Spleen (tissue), 11 donors: ENCODE results near the gene RNF130. TPM values are rescaled to one million over a fixed set of nuclear protein-coding genes. Genes with fewer than 3 reads are reported as not detected.

Experiments
- DNase-seq: peaks from one replicate; pipeline ENCODE4 v3.0.0-alpha.2; 2020
- H3K27ac ChIP-seq, 8 donors: fragments of 200-600 bp; sonication (generic) in 7 of 8; 1 replicate in 4 of 8; 2 replicates in 4 of 8; pipeline versions ENCODE4 v1.5.0 to v1.8.0; 2016 to 2021; ENCODE audit warnings: inconsistent platforms in 4 of 8, mild to moderate bottlenecking in 4 of 8, moderate library complexity in 1 of 8
- H3K27me3 ChIP-seq, 7 donors: fragments of 200-600 bp; sonication (generic) in 6 of 7; replicated peaks in 1 of 7; 1 replicate in 4 of 7; 2 replicates in 3 of 7; pipeline versions ENCODE4 v1.5.0 to v1.8.0; 2016 to 2021; ENCODE audit warnings: inconsistent platforms in 3 of 7, mild to moderate bottlenecking in 1 of 7
- H3K36me3 ChIP-seq, 6 donors: fragments of 200-600 bp; sonication (generic) in 5 of 6; 1 replicate in 4 of 6; 2 replicates in 2 of 6; pipeline versions ENCODE4 v1.5.0 to v1.8.0; 2016 to 2021; ENCODE audit warnings: inconsistent platforms in 2 of 6
- H3K4me1 ChIP-seq, 6 donors: fragments of 200-600 bp; sonication (generic) in 5 of 6; 1 replicate in 3 of 6; 2 replicates in 3 of 6; pipeline versions ENCODE4 v1.5.0 to v1.8.0; 2016 to 2021; ENCODE audit warnings: inconsistent platforms in 3 of 6
- H3K4me3 ChIP-seq, 8 donors: fragments of 200-600 bp; sonication (generic) in 7 of 8; 1 replicate in 4 of 8; 2 replicates in 4 of 8; pipeline versions ENCODE4 v1.5.0 to v1.8.0; 2016 to 2021; ENCODE audit warnings: inconsistent platforms in 4 of 8, mild to moderate bottlenecking in 4 of 8, moderate library complexity in 2 of 8
- H3K9me3 ChIP-seq, 8 donors: fragments of 200-600 bp; sonication (generic) in 7 of 8; 1 replicate in 4 of 8; 2 replicates in 4 of 8; pipeline versions ENCODE4 v1.5.0 to v1.8.0; 2016 to 2021; ENCODE audit warnings: inconsistent platforms in 4 of 8
- CTCF ChIP-seq, 11 experiments: fragments of 200-600 bp in 7 of 11; fragments of 450-650 bp in 4 of 11; sonication (generic) in 4 of 11; IDR thresholded peaks in 8 of 11; conservative IDR thresholded peaks in 3 of 11; 1 replicate in 7 of 11; 2 replicates in 4 of 11; pipeline versions ENCODE4 v1.4.0 to v1.8.0; 2016 to 2021; ENCODE audit warnings: antibody characterized with exemption in 11 of 11, inconsistent platforms in 4 of 11, mild to moderate bottlenecking in 1 of 11
- POLR2A ChIP-seq, 3 donors: fragments of 450-650 bp; IDR thresholded peaks; one replicate each; pipeline ENCODE4 v1.5.1; 2017; ENCODE audit warnings: antibody characterized with exemption in 3 of 3, mild to moderate bottlenecking in 1 of 3
- POLR2AphosphoS5 ChIP-seq, 3 donors: sonication (generic); formaldehyde crosslinking; IDR thresholded peaks; one replicate each; pipeline ENCODE4 v1.5.1; 2017; ENCODE audit warnings: antibody characterized with exemption in 3 of 3
- WGBS, 5 donors: extraction: QIAGEN DNeasy Blood & Tissue Kit in 3 of 5; methylation state at CpG; one replicate each; pipeline versions ENCODE4 v1.1.5 to v1.1.7; 2013 to 2018; 5-methylcytosine and 5-hydroxymethylcytosine counted together
- intact Hi-C: fragments of 100-400 bp; cut with DNase I; formaldehyde crosslinking; loops from one replicate; pipeline ENCODE4 v1.15.0; 2023; ENCODE audit warnings: low total_unique reads
- polyA plus RNA-seq, 3 donors: library from polyadenylated mRNA; stranded (reverse); fragments of 200-250 nt; gene quantifications; one replicate each; pipeline ENCODE4 v1.2.1, GENCODE V29; 2013
- total RNA-seq, 7 donors: library from RNA; depleted of rRNA in 3 of 7; stranded (reverse); fragments of >200 nt in 3 of 7; fragmentation: NEBNext Ultra II Directional in 4 of 7; extraction: Animal tissue kit (Norgen Biotek cat#: 25700) in 4 of 7; gene quantifications; one replicate each; pipeline versions ENCODE4 v1.1.0 to v1.2.1, GENCODE V29; 2016 to 2021
- donor health status: healthy with polysubstance abuse.
- donor health status: DM: no; HTN: no; CAD: no; lungs with moderate emphysema.
- donor health status: DM: no; HTN: no; CAD: no.
- donor health status: Bipolar disorder and iron deficiency.
- donor health status: healthy.
- donor health status: DM: no; HTN: no; CAD: no.
- donor health status: DM: yes; HTN: yes; CAD: no.

RNF130 gene
- total and polyA plus RNA-seq, 10 donors = 44.1 to 119 (median 82.7) TPM

DNA sequence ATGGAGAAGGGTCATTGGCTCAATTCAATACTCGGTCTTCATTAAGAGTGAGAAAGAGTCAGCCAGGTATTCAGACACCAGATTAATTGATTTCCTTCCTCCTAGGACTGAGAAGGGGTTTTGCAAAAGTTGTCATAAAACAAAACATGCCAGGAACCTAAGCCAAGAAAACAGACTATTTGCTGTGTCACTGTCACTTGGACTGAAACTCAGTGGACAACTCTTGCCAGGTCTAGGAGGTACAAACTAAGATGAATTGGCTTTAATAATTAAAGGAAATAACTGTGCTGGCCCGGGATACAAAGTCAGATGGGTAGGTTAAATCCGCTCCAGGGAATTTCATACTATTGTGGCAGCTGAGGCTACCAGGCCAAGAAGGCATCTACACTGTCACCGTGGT, 92.8 kb downstream of the RNF130 start:
- TF ChIP-seq POLR2AphosphoS5 (IDR thresholded peaks at IDR 0.05) (no peak), POLR2A (IDR thresholded peaks at IDR 0.05) (no peak), CTCF (IDR thresholded peaks at IDR 0.05 in 8 of 11, conservative IDR thresholded peaks at IDR 0.05 in 3 of 11) (no peak)
- H3K27me3 ChIP-seq = no peaks in the 10 kb centered on the region
- no peak overlapping the region for H3K4me3 ChIP-seq
- peaks cover 0 to 18% (median 0%) of the 10 kb centered on the region in 6 donors for H3K4me1 ChIP-seq
- intact Hi-C loops = no loop called here
- no peak overlapping the region for H3K27ac ChIP-seq
- 68 to 85% (median 76%) methylated on average over 4 of the region's 4 CpGs for WGBS, 5 donors
- no peak for DNase-seq
- H3K9me3 ChIP-seq = no peaks in the 10 kb centered on the region
- H3K36me3 ChIP-seq = peaks cover 0 to 72% (median 31%) of the 10 kb centered on the region in 6 donors

DNA sequence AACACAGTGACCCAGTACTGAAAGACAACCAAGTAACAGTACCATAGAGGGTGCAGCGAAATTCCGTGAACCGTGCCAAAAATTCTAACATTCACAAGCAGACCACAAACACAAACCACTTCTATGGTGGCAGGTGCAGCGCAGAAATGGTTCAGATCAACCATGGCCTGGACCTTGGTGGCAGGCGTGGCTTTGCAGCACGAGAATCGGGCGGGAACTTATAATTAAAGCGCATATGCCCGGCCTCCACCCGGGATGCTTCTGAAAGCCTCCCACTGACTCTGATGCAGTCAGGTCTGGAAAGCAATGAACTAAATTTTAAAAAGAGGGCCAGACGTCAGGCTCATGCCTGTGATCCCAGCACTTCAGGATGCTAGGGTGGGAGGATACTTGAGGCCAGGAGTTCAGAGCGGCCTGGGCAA, 95.8 kb downstream of the RNF130 start:
- Histone ChIP-seq H3K36me3 (peaks cover 0 to 78% (median 31%) of the 10 kb centered on the region in 6 donors), H3K27ac (peak overlapping the region in 4 of 8 donors; percentile 5 to 64 (median 22)), H3K27me3 (no peaks in the 10 kb centered on the region), H3K4me1 (peaks cover 0 to 36% (median 8%) of the 10 kb centered on the region in 6 donors), H3K9me3 (no peaks in the 10 kb centered on the region), H3K4me3 (no peak overlapping the region)
- intact Hi-C loops = no loop called here
- no peak for DNase-seq
- no peak for TF ChIP-seq POLR2AphosphoS5 (IDR thresholded peaks at IDR 0.05)
- no peak for TF ChIP-seq POLR2A (IDR thresholded peaks at IDR 0.05)
- TF ChIP-seq CTCF (IDR thresholded peaks at IDR 0.05 in 8 of 11, conservative IDR thresholded peaks at IDR 0.05 in 3 of 11) = no peak
- 88 to 96% (median 93%) methylated on average over 13 of the region's 13 CpGs for WGBS, 5 donors

DNA sequence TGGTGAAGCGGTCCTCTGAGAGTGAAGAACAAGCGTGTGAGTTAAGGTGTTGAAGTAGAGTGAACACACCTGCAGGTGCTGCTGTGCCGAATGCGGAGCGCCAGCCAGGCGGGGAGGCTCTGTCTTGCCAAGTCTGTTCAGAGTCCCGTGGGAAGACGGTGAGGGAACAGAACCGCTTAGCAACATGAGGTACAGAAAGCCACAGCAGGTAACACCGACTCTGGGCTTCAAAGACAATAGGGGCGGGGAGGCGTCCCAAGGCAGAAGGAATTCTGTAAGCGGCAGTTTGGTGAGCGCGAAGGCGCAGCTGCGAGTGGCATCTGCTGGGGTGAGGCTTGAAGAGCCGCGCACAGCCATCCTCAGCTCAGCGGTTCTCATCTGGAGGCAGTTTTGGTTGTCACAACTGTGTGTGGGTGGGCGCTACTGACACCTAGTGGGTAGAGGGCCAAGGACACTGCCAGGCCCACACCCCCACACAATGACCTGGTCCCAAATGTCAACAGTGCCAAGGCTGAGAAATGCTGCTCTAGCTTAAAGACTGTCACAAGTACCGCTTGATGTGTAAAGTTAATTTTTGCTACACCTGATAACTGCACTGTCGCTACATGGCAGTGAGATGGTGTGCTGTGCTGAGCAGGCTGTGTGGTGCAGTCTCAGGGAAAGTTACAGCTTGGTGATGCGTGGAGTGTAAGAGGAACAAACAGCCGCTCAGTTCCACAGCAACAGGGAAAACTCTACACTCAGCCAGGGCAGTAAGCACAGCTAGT, 96.4 kb downstream of the RNF130 start:
- 79 to 90% (median 84%) methylated on average over 24 to 25 of the region's 25 CpGs for WGBS, 5 donors
- peak overlapping the region in 4 of 8 donors; percentile 5 to 64 (median 22) for H3K27ac ChIP-seq
- no peaks in the 10 kb centered on the region for H3K27me3 ChIP-seq
- H3K9me3 ChIP-seq = no peaks in the 10 kb centered on the region
- peaks cover 0 to 74% (median 31%) of the 10 kb centered on the region in 6 donors for H3K36me3 ChIP-seq
- intact Hi-C loops = no loop called here
- TF ChIP-seq POLR2A (IDR thresholded peaks at IDR 0.05) (no peak), CTCF (IDR thresholded peaks at IDR 0.05 in 8 of 11, conservative IDR thresholded peaks at IDR 0.05 in 3 of 11) (peak; percentile 21 to 76 (median 61)), POLR2AphosphoS5 (IDR thresholded peaks at IDR 0.05) (peak; percentile 32 to 57 (median 36))
- H3K4me3 ChIP-seq = no peak overlapping the region
- peaks cover 0 to 42% (median 14%) of the 10 kb centered on the region in 6 donors for H3K4me1 ChIP-seq
- peak; percentile 89 for DNase-seq

DNA sequence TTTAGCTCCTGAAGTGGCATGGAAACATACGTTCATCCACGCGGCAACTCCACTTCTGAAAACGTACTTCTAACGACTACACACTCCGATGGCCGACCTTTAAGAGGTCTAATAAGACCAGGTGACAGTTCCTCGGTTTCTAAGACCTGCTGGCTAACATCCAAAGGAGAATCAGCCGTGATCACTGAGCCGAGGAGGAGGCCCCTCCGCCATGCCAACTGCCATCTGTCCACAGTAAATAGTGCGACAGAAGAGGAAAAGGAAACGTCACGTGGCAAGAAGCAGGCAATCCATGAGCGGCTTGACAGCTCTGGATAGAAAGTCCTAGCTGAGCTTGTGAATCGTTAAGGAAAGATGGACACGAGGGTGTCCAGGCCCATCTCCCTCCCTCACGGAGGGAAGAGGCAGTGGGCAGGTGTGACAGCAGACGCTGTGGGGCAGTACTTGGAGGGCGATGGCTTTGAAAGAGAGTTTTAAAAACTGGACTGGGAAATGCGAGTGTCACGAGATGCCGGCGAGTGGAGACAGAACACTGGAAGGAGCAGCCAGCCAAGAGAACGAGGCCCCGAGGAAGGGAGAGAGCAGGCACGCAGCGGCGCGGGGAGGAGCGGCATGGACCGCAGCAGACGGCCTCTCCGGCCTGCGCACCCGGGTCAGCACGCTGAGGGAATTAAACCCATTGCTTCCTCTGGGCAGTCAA, 97.2 kb downstream of the RNF130 start:
- peaks cover 0 to 49% (median 16%) of the 10 kb centered on the region in 6 donors for H3K4me1 ChIP-seq
- WGBS, 5 donors = 92 to 95% (median 93%) methylated on average over 37 of the region's 37 CpGs
- peak overlapping the region in 3 of 8 donors; percentile 17 to 64 (median 26) for H3K27ac ChIP-seq
- no peak overlapping the region for H3K4me3 ChIP-seq
- H3K36me3 ChIP-seq = peaks cover 0 to 74% (median 29%) of the 10 kb centered on the region in 6 donors
- H3K9me3 ChIP-seq = no peaks in the 10 kb centered on the region
- DNase-seq = no peak
- TF ChIP-seq POLR2AphosphoS5 (IDR thresholded peaks at IDR 0.05) (no peak), POLR2A (IDR thresholded peaks at IDR 0.05) (no peak), CTCF (IDR thresholded peaks at IDR 0.05 in 8 of 11, conservative IDR thresholded peaks at IDR 0.05 in 3 of 11) (no peak)
- H3K27me3 ChIP-seq = no peaks in the 10 kb centered on the region
- intact Hi-C loops = no loop called here
